Measurements from ENCODE around the gene TOGARAM2. TPM values are rescaled to one million over a fixed set of nuclear protein-coding genes. Genes with fewer than 3 reads are reported as not detected.

Gene TOGARAM2
- total and polyA plus RNA-seq, 2 experiments from 2014 or later = 1.8 TPM

Small RNAs within 50 kb of the gene (small RNA-seq; reads per million reads assigned to genes)
- not detected for gene RF00019 (ENCODE audit: low replicate concordance)

Other genes starting within 250 kb of the TOGARAM2 start
- 118 and 146 TPM in 2 replicates for gene PPP1CB, start 229.5 kb upstream of the TOGARAM2 start, total RNA-seq (2014; rRNA removed; shearing (Covaris generic))
- gene PPP1CB, start 229.5 kb upstream of the TOGARAM2 start, polyA plus RNA-seq (2016; fragmentation: Nextera tagmentation; extraction: Ambion mirVana) = 90.7 and 103 TPM in 2 replicates
- gene SPDYA, start 170.5 kb upstream of the TOGARAM2 start, total RNA-seq (2014; rRNA removed; shearing (Covaris generic)) = 0.12 and 0.42 TPM in 2 replicates
- 2.8 and 4.0 TPM in 2 replicates for gene SPDYA, start 170.5 kb upstream of the TOGARAM2 start, polyA plus RNA-seq (2016; fragmentation: Nextera tagmentation; extraction: Ambion mirVana)
- gene TRMT61B, start 111.0 kb upstream of the TOGARAM2 start, total RNA-seq (2014; rRNA removed; shearing (Covaris generic)) = 34.7 and 51.9 TPM in 2 replicates
- 52.7 and 60.1 TPM in 2 replicates for gene TRMT61B, start 111.0 kb upstream of the TOGARAM2 start, polyA plus RNA-seq (2016; fragmentation: Nextera tagmentation; extraction: Ambion mirVana)
- 112 and 140 TPM in 2 replicates for gene WDR43, start 86.6 kb upstream of the TOGARAM2 start, total RNA-seq (2014; rRNA removed; shearing (Covaris generic))
- gene WDR43, start 86.6 kb upstream of the TOGARAM2 start, polyA plus RNA-seq (2016; fragmentation: Nextera tagmentation; extraction: Ambion mirVana) = 101 and 103 TPM in 2 replicates
- gene PCARE, start 93.2 kb downstream of the TOGARAM2 start, total RNA-seq (2014; rRNA removed; shearing (Covaris generic)) = not detected in 2 replicates
- not detected in 2 replicates for gene PCARE, start 93.2 kb downstream of the TOGARAM2 start, polyA plus RNA-seq (2016; fragmentation: Nextera tagmentation; extraction: Ambion mirVana)
- gene CLIP4, start 134.1 kb downstream of the TOGARAM2 start, total RNA-seq (2014; rRNA removed; shearing (Covaris generic)) = 0.14 TPM in 1 of 2 replicates, not detected in the other
- gene CLIP4, start 134.1 kb downstream of the TOGARAM2 start, polyA plus RNA-seq (2016; fragmentation: Nextera tagmentation; extraction: Ambion mirVana) = 0.06 TPM in 1 of 2 replicates, not detected in the other

All from GM23338 (cell line).